Fibroblast of skin of abdomen (primary cell): ENCODE results near the gene MRC2.
"Not testable (repeated sequence)": the region's sequence is repeated elsewhere in the genome, so short reads cannot be mapped to it uniquely, and the experiment has no call there.

Experiments
- DNase-seq: peaks from one replicate; pipeline ENCODE4 v3.0.0-alpha.2; 2013

Gene MRC2

DNA sequence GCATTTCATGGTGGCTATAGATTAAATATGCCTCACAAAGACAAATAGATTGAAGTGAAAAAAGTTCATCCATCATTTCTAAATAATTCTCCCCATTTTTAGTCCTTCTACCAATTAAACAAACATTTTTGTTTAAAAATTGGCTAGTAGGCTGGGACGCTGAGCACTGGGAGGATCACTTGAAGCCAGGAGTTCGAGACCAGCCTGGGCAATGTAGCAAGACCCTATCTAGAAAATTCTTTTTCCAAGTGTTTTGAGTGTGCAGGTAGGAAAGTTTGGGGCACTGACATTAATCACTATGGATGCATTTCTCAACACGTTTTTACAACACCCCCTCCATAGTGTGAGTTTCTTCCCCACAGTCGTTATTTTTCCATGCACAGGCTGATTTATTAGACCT is 56.7 kb downstream of the MRC2 start:
- DNase-seq = no peak

DNA sequence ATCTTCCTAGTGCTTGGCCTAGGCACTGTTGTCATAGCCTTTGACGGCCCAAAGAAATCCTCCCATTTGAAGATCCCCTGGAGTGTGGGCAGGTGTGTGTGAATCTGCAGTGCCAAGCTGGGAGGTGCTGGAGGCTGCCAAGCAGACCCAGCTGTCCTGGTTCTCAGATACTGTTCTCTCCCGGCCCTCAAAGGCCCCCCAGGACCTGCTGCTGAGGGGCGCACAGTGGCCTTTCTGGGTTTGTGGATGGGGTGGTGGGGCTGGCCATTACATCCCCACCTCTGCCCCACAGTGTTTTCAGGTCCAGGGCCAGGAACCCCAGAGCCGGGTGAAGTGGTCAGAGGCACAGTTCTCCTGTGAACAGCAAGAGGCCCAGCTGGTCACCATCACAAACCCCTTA is 60.5 kb downstream of the MRC2 start:
- DNase-seq = no peak

DNA sequence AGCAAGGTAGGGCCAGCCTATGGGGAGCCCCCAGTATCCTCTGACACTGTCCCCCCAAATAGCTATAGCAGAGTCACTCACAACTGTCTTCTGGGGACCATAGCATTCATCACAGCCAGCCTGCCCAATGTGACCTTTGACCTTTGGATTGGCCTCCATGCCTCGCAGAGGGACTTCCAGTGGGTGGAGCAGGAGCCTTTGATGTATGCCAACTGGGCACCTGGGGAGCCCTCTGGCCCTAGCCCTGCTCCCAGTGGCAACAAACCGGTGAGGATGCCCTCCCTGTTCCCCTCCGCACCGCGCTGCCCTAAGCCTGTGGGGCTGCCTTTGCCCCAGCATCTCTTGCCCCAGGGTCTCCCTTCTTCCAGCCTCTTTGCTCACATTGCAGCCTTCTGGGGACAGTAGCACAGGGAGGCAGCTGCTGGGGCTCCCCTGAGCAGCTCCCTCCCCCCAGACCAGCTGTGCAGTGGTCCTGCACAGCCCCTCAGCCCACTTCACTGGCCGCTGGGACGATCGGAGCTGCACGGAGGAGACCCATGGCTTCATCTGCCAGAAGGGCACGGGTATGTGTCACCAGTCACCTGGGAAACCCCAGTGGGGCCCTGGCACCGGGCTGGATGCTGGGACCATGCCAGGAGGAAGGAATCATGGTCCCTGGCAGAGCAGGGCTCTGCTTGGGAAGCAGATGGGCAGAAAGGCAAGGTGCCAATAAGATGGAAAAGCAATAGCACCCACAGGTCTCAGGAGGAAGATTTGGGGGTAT is 61.1 kb downstream of the MRC2 start:
- no peak for DNase-seq

DNA sequence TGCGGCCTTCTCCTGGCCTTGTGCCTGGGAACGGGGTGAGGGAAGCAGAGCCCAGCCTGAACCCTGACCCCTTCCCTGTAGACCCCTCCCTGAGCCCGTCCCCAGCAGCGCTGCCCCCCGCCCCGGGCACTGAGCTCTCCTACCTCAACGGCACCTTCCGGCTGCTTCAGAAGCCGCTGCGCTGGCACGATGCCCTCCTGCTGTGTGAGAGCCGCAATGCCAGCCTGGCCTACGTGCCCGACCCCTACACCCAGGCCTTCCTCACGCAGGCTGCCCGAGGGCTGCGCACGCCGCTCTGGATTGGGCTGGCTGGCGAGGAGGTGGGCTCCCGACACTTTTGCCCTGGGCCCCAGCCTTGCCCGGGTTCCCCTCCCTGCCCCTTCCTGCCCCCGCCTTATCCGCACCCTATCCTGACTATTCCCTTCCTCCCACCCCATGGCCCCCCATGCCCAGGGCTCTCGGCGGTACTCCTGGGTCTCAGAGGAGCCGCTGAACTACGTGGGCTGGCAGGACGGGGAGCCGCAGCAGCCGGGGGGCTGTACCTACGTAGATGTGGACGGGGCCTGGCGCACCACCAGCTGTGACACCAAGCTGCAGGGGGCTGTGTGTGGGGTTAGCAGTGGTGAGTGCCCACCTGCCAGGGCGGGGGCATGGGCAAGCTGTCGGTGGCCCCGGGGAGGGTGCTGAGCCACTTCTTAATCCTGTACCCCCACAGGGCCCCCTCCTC is 62.1 kb downstream of the MRC2 start:
- no peak for DNase-seq

DNA sequence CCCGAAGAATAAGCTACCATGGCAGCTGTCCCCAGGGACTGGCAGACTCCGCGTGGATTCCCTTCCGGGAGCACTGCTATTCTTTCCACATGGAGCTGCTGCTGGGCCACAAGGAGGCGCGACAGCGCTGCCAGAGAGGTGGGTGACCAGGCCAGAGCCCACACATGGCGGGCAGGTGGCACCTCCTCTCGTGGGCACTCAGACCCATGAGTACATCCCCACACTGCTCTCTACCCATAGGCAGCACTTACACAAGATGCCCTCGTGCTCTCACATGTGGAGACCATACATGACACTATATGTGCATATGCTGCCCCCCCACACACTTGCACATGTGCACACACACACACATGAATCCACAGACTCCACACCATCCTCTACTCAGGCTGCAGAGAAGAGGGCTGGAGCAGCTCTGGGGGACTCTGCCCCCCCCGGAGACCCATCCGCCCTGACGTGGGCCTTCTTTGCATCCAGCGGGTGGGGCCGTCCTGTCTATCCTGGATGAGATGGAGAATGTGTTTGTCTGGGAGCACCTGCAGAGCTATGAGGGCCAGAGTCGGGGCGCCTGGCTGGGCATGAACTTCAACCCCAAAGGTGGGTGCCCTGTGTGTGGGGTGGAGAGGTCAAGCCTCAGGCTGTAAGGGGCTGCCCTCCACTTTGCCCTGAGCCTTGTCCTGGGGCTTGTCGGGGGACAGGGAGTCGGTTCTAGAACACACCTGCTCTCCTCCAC is 62.9 kb downstream of the MRC2 start:
- no peak for DNase-seq

DNA sequence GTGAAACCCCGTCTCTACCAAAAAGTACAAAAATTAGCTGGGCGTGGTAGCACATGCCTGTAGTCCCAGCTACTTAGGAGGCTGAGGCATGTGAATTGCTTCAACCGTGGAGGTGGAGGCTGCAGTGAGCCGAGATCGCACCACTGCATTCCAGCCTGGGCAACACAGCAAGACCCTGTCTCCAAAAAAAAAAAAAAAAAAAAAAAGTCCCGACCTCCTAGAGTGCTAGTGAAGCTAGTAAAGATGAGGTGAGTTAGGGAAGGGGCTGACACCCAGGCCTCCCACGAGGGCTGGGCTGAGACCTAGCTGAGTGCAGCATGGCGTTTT is 64.1 kb downstream of the MRC2 start:
- DNase-seq = not testable (repeated sequence)

DNA sequence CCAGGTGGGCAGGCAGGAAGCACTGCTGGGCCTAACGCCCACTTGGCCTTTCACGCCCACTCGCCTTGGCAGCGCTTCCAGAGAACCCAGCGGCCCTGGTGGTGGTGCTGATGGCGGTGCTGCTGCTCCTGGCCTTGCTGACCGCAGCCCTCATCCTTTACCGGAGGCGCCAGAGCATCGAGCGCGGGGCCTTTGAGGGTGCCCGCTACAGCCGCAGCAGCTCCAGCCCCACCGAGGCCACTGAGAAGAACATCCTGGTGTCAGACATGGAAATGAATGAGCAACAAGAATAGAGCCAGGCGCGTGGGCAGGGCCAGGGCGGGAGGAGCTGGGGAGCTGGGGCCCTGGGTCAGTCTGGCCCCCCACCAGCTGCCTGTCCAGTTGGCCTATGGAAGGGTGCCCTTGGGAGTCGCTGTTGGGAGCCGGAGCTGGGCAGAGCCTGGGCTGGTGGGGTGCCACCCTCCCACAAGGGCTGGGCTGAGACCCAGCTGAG is 64.7 kb downstream of the MRC2 start:
- DNase-seq = no peak

DNA sequence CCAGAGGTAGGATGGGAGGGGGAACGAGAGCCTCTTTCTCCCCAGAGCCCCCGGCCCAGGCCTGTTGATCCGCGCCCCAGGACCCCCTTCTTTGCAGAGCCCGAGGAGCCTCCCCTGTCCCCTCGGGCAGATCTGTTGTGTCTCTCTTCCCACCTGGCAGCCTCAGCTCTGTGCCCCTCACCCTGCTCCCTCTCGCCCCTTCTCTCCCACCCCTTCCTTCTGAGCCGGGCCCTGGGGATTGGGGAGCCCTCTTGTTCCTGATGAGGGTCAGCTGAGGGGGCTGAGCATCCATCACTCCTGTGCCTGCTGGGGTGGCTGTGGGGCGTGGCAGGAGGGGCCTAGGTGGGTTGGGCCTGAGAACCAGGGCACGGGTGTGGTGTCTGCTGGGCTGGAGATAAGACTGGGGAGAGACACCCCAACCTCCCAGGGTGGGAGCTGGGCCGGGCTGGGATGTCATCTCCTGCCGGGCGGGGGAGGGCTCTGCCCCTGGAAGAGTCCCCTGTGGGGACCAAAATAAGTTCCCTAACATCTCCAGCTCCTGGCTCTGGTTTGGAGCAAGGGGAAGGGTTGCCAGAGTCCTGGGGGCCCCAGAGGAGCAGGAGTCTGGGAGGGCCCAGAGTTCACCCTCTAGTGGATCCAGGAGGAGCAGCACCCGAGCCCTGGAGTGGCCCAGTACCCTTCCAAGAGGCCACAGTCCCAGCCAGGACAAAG is 65.4 kb downstream of the MRC2 start:
- DNase-seq = peak; percentile 39

DNA sequence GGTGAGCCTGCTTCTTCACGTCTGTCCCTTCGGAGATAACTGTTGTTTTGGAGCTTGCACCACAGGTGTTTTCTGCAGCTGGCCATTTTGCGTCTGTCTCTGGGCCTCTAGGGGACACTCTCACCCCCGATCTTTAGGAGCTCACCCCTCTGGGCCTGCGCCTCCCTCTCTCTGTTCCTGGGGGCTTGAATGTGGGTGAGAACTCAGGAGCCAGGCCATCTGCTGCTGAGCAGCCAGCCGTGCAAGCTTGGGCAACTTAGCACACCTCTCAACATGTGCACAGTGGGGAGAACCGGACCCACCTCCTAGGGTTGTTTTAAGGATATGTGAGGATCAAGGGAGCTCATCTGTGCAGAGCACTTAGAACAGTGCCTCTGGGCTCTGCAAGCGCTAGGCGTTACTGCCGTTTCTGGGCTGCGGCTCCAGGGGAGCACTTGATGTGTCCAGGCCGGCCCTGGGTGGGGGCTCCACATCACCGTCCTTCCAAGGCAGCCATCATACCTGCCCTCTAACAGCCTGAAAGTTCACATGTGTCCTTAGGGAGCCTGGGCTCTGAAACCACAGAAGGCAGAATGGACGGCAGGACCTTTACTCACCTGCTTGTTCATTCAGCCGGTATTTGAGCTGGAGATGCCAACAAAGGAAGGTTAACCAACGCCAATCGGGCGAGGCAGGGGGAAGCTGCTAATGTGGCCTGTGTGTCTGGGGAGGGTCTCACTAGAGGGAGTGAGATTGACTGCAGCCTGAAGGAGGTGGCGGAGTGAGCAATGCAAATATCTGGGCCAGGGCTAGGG is 66.3 kb downstream of the MRC2 start:
- DNase-seq = peak; percentile 30

DNA sequence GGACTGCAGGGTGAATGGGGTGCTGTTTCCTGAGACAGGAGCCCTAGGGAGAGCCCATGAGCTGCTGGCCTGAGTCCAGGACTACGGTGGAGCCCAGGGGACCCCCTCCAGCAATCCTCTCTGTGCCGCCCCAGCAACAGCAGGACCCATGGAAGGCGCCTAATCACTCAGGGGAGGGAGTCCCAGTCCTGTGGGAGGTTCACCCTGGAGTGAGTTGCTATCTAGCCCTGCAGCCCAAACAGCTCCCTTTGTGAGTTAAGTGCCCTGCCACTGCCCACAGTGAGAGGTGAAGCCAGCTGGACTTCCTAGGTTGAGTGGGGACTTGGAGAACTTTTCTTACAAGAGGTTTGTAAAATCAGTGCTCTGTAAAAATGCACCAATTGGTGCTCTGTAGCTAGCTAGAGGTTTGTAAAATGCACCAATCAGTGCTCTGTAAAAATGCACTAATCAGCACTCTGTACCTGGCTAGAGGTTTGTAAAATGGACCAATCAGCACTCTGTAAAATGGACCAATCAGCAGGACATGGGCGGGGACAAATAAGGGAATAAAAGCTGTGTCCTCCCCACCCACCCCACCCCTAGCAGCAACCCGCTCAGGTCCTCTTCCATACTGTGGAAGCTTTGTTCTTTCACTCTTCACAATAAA is 67.7 kb downstream of the MRC2 start:
- not testable (repeated sequence) for DNase-seq

DNA sequence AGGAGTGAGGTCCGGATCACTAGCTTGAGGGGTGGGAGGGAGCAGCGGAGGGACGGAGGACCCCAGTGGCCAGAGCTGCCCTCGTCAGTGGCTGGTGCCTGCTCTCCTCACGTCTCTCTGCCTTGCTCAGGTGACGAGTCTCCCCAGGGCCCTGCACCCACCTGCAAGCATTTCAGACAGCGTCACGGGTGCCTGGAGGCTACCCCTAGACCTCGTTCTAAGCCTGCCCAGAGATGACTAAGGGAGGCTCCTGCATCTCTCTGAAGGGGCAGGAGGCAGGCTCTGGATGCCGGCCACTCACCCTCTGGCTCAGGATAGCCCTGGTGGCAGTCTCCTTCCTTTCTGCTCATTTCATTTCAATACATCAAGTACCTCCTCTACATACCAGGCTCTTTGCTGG is 68.8 kb downstream of the MRC2 start:
- DNase-seq = no peak

DNA sequence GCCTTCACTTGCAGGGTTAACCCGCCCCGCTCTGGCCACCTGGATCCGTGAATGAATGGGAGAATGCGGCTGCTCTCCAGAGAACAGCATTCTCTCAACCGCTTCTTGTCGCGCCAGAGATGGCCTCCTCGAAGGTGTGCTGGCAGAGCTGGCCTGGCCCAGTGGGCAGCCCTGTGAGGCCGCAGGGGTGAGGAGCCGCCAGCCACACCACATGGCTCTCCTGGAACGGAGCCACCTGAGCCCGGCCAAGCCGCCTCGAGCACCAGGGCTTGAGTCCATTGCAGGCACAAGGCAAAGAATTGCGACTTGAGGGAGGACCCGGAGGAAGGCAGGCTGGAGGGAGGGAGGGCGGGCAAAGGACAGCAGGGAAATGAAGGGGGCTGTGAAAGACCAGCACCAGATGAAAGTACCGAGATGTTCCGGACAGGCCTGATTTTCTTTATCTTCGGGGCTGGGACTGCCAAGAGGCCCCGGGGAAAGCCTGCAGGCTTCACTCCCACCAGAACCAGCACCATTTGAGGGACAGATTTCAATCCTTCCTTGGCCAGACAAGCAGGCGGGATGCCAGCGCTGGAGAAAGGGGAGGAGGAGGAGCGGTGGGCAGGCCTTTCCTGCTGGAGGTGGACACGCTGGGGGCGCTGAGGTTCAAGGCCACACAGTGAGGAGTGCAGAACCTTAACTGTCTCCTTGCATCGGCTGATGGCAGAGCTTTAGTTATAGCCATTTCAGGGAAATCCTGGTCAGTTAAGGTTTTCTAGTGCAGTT is 69.4 kb downstream of the MRC2 start:
- DNase-seq = no peak

DNA sequence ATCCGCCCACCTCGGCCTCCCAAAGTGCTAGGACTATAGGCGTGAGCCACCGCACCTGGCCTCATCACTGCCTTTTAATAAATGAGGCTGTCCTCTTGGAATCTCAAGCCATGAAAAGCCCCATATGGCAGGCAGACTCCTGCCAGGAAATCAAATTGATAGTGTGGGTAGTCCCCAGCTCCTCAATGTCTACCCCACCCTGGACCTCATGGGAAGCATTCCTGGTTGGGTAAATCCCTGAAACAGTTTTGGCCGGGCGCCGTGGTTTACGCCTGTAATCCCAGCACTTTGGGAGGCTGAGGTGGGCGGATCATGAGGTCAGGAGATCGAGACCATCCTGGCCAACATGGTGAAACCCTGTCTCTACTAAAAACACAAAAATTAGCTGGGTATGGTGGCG is 71.0 kb downstream of the MRC2 start:
- peak; percentile 81 for DNase-seq

DNA sequence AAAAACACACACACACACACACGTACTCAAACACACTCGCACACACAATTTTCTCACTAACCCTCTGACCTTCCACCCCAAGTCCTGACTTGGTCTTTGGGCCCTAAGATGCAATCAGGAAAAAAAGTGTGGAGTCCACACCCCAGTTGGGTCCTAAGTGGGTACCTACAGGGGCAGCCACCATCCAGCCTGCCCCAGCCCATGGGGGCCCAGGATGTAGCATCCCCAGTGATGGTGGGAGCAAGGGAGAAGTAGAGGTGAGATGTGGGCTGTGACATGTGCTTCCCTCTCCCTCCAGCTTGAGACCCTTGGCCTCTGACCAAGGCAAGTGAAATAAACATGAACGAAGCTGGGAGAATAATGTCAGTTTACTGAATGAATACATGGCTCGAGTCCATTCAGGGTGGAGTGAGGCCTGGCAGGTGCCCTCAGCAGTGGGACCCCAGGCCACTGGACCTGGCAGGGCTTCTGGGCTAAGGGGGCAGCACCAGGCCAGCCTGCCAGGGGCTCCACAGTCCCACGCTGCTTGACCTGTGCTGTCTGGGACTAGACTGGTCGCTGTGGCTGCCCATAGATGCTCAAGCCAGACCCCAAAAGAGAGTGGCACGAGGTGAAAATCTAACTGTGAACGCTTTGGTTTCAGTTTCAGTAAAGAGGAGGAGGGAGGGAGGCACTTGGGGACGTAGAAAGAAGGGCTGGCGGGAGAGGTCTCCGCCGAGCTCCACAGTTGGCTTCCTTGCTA is 73.7 kb downstream of the MRC2 start:
- DNase-seq = no peak

DNA sequence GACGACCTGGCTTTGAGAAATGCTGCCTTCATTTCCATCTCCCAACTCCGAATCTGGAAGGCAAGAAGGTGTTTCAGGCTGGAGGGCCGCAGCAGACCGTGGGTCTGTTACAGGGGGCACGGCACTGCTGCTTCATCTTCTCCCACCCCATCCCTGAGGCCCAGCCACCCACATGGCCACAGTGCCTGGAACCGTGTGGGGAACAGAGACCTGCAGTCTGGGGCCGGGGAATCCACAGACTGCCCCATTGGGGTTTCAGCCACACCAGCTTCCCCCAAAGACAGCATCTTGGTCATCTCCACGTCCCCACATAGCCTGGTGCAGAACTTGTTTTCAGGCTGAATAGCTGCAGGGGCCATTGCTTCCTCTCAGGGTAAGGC is 74.2 kb downstream of the MRC2 start:
- DNase-seq = no peak

DNA sequence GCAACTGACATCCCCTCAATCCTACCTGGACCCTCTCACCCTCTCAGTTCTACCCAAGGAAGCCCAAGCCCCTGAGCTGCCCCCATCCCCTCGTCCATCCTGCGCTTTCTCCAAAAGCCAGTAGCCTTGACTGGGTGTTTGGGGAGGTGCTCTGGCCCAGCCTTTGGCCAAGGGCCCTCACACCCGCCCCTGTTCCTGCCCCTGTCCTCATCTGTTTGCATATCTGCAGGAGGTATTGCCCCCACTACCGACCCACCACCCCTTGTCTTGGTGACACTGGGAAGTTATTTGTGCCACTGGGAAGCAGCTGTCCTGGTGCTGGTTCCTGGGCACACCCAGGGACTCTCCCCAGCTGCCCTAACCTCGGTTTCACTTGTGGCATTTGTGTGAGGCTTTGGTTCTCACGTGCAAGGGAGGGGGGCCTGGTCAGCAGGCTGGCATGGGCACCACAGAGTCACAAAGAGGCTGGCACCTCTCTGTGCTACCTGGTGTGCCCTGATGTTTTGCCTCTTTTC is 75.3 kb downstream of the MRC2 start:
- no peak for DNase-seq

DNA sequence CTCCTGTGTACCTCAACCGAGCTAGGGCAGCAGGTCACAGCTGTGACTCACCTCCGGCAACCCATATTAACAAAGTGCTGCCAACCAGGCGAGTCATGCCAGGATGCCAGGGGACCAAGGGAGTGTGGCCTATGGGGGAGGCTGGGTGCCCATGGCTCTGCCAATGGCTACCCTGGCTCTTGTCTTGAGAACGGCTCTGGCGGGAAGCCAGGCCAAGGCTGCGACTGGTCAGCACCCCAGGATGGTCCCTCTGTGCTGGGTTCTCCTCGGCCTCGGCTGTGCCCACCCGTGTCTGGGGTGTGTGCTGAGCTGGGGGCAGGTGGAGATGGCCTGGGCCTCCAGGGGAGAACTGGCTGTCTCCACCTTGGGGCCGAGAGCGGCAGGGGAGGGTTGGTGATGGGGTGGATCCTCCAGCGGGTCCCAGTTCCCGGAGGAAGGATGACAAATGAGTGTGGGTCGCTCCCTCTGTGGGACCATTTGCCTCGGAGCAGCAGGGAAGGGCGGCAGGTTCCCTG is 75.8 kb downstream of the MRC2 start:
- peak; percentile 38 for DNase-seq

DNA sequence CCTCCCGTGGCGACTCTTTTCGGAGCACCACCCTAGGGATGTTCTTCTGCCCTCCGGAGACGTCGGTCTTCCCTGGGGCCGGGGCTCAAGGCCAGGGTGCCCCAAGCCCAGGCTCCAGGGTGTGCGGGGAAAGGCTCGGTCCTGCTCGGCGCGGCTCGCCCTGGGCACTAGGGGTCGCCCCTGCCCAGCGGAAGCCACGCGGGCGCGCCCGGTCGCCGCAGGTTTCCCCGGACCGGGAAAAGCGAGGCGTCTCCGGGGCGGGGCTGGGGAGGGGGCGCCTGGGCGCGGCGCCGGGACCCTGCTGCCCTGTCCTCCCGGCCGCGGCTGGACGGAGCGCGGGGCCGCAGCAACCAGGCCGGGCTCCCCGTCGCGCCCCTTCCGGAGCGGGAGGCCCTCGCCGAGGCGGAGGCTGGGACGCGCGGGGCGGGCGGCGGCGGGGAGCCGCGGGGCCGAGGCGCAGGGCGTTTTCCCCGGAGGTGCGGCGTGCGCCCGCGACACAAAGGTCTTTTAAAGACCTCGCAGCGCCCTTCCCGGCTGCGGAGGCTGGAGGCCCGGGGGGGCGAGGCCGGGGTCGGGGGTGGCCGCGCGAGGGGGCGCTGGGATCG is 76.4 kb downstream of the MRC2 start:
- DNase-seq = peak; percentile 67

DNA sequence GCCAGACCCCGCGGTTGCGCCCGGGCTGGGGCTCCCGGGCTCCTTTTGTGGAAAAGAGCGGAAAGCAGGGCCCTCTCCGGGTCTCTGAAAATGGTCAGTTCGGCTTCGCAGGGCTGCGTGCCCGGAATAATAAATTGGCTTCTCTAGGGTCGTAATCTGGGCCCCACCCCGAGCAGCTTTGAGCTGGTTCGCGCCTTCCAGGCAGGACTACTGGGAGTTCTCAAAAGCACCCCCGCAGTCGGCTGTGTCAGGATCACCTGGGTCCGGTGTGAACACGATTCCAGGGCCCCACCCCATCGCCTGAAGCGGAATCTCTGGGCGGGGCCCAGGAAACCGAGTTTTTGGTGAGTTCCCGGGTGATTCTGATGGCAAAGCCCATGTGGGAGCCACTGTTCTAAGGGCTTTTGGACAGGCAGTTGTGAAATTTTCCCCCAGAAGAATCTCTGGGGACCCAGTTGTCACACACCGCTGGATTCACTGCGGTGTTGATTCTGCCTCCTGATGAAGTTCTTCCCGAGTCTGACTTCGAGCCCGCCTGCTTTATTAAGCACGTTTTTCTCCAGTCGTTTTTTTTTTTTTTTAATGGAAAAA is 77.0 kb downstream of the MRC2 start:
- peak; percentile 26 for DNase-seq
